NCI-H1417 treated with DMSO at 0.1 percent for 48 hours (cell line): ENCODE data around the gene HPCAL4.

Source experiments
- DNase-seq: peaks from one replicate; lab custom pipeline; 2025; lab: John Stamatoyannopoulos, UW

Gene HPCAL4

GRCh38 chr1:39649636-39650185 is 41.5 kb downstream of the HPCAL4 start:
- no peak for DNase-seq

GRCh38 chr1:39648496-39648895 is 42.7 kb downstream of the HPCAL4 start:
- no peak for DNase-seq

- no peak for DNase-seq
Observed at GRCh38 chr1:39647247-39647646, 44.0 kb downstream of the HPCAL4 start.

DNA sequence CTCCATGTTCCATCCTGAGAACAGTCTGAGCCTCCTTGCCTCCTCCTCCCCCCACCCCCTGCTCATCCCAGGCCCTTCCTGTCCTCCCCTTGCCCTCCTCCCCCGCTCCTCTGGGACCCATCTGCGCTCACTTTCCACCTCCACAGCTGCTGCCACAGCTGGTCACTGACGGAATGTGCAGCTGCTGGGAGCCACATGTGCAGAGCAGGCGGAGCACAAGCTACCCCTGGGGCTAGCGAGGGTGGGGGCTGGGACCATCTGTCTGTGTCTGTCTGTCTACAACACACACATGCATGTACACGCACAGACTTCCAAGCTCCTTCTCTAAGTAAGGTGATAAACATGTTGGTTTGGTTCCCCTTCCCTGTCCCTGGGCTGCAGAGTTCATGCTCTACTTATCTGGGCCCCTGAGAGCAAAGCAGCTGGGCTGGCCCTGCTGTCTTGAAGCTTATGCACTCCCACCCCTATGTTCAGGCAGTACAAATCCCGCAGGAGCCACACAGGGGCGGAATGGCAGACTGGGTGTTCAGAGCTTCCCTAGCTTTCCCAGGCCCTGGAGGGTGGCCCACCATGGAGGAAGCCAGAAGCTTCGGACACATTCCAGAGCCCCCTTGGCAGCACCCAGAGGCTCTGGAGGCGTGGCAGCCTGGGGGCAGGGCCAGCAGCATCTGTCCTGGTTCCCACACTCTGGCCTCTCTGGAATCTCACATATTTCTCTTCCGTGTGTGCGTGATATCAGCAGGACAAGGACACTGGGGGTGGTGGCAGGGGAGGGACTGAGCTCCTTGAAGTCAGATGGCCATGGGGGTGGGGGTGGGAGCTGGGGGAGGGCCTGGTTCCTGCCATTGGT is 44.8 kb downstream of the HPCAL4 start:
- DNase-seq, result no peak

GRCh38 chr1:39645411-39646043 is 45.7 kb downstream of the HPCAL4 start:
- DNase-seq, result no peak

DNA sequence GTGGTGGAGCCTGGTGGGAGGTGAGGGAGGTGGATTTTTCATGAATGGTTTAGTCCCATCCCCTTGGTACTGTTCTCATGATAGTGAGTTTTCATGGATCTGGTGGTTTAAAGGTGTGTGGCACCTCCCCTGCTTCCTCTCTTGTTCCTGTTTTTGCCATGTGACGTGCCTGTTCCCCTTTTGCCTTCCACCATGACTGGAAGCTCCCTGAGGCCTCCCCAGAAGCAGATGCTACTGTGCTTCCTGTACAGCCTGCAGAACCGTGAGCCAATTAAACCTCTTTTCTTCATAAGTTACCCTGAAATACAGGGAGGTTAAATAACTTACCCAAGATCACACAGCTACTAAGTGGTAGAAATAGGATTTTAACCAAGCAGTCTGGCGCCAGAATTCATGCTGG is 47.5 kb downstream of the HPCAL4 start:
- no peak for DNase-seq

GRCh38 chr1:39642796-39643195 is 48.4 kb downstream of the HPCAL4 start:
- no peak for DNase-seq

DNA sequence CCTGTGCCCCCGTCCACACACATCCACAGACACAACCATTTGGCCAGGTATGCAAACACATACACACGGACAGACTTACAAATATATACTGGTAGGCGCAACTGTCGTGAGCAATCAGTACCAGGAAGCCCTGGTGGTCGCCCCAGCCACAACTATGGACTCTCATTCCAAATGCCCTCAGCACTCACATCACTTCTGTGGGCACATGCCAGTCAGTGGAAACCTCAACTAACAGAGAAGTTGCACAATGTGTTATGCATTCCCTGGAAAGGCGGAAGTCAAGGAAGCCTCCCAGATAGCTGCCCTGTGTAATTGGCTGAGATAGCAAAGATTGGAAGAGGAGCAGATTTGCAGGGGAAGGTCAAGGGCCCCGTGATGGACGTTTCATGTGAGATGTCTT is 50.4 kb downstream of the HPCAL4 start:
- DNase-seq, result no peak

- no peak for DNase-seq
Observed at GRCh38 chr1:39639305-39640130, 51.7 kb downstream of the HPCAL4 start, which contains the start of gene HEYL. TSS of gene HEYL (minus strand) at chr1:39639643. CDS start at chr1:39639625, 18 bp downstream.

- no peak for DNase-seq
Observed at GRCh38 chr1:39638965-39639304, 52.3 kb downstream of the HPCAL4 start.

GRCh38 chr1:39637361-39637760 is 53.9 kb downstream of the HPCAL4 start:
- DNase-seq, result no peak

GRCh38 chr1:39635871-39636210 is 55.4 kb downstream of the HPCAL4 start:
- no peak for DNase-seq

- DNase-seq, result no peak
Observed at GRCh38 chr1:39635205-39635870, 55.9 kb downstream of the HPCAL4 start.

DNA sequence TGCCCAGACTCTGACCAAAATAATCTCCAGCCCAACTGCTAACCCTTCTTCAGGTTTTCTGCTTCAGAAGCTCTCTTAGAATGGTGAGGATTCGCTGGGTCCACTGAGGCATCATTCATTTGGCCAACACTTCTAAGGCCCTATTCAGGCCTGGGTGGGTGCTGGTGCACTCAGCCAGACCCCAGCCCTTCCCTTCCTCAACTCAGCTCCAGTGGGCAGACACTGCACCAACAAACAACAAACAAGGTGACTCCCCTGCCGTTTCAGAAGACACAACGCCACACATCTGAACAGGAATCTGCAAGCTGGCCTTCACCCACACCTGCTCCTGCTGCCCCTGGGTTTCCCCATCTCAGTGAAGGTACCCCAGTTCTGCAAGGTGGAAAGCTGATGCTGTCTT is 57.8 kb downstream of the HPCAL4 start:
- no peak for DNase-seq

GRCh38 chr1:39632682-39633417 is 58.4 kb downstream of the HPCAL4 start:
- DNase-seq, result no peak

- no peak for DNase-seq
Observed at GRCh38 chr1:39632323-39632681, 58.9 kb downstream of the HPCAL4 start.

- DNase-seq, result no peak
Observed at GRCh38 chr1:39631361-39632322, 59.6 kb downstream of the HPCAL4 start.

DNA sequence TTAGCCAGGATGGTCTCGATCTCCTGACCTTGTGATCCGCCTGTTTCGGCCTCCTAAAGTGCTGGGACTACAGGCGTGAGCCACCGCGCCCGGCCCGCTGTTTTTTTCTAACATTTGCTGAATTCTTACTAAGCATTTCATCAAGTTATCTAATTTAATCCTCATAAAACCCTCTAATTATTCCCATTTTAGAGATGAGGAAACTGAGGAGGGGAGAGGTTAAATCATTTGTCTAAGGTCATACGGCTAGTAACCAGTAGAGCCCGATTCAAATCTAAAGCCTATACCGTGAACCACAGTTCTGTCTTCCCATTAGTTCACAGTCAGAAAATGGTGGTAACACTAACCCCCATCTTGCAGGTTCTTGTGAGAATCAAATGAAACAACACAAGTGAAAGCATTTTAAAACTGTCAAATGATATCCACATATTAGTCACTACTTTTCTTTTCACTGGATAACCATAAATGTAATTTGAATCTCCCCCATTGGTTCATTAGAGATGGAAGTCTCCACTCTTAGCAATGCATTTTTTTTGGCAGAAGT is 62.4 kb downstream of the HPCAL4 start:
- DNase-seq, result no peak
